ENCODE data around the gene MDFI. TPM values are rescaled to one million over a fixed set of nuclear protein-coding genes. Genes with fewer than 3 reads are reported as not detected.

Gene MDFI
- total RNA-seq, 1 donor from 2014 or later: 61.2 TPM

Other genes with a start within 250 kb of the MDFI start
- 7.5 and 10.2 TPM in 2 replicates for gene FOXP4, start 92.1 kb upstream of the MDFI start, total RNA-seq
- gene TFEB, start 97.1 kb downstream of the MDFI start, total RNA-seq: 2.4 and 3.3 TPM in 2 replicates
- not detected in 2 replicates for gene PGC, start 108.9 kb downstream of the MDFI start, total RNA-seq
- gene FRS3, start 141.4 kb downstream of the MDFI start, total RNA-seq: 2.0 and 6.1 TPM in 2 replicates
- gene PRICKLE4, start 142.3 kb downstream of the MDFI start, total RNA-seq: 2.2 TPM in 1 of 2 replicates, not detected in the other
- 224 and 302 TPM in 2 replicates for gene TOMM6, start 149.2 kb downstream of the MDFI start, total RNA-seq